Measurements from ENCODE around the gene NPM3. TPM values are rescaled to one million over a fixed set of nuclear protein-coding genes. Genes with fewer than 3 reads are reported as not detected.

NPM3 gene
- total RNA-seq, 1 donor from 2014 or later, result 34.0 TPM

DNA sequence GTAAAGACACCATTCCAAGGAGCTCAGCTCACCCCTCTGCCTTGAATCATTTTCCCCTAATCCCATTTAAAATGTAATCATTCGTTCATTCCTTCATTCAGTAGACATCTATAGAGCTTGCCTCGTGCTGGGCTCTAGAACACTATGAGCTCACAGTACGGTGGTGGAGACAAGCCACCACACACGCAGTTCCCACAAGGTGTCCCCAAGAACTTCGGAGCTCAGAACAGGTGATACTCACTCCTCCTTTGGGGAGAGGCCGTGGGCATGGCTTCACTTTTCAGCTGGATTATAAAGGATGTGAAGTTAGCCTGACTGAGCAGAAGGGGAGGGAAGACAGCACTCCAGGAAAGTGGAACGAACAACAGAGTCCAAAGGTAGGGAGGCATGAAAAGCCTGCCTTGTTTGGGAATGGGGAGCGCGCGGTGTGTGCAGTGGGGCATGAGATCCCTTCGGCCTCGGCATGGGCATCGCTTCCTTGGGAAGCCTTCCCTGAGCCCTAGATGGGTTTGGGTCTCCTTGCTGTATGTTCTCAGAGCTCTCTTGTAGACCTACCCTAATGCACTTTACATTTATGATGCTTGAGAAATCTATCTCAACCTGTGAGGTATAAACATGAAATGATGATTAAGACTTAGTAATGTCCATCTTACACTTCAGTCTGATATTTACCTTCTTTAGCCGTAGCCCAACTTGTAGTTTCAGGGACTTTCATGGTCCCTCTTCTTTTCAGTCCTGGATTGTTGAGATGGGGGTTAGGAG, 35.8 kb upstream of the NPM3 start:
- Mint-ChIP-seq H3K9me3 (ENCODE audit: low read depth) (no peaks in the 10 kb centered on the region), H3K4me1 (ENCODE audit: low read depth) (peaks cover 33% of the 10 kb centered on the region), H3K4me3 (ENCODE audit: unreplicated experiment) (peak overlapping the region; percentile 97), H3K36me3 (ENCODE audit: low read depth) (peaks cover 3% of the 10 kb centered on the region), H3K27ac (ENCODE audit: unreplicated experiment) (peak overlapping the region; percentile 100), H3K27me3 (ENCODE audit: low read depth) (no peaks in the 10 kb centered on the region)
- no peak for DNase-seq (ENCODE audit: low spot score)
- TF ChIP-seq CTCF (IDR thresholded peaks at IDR 0.05), result no peak

DNA sequence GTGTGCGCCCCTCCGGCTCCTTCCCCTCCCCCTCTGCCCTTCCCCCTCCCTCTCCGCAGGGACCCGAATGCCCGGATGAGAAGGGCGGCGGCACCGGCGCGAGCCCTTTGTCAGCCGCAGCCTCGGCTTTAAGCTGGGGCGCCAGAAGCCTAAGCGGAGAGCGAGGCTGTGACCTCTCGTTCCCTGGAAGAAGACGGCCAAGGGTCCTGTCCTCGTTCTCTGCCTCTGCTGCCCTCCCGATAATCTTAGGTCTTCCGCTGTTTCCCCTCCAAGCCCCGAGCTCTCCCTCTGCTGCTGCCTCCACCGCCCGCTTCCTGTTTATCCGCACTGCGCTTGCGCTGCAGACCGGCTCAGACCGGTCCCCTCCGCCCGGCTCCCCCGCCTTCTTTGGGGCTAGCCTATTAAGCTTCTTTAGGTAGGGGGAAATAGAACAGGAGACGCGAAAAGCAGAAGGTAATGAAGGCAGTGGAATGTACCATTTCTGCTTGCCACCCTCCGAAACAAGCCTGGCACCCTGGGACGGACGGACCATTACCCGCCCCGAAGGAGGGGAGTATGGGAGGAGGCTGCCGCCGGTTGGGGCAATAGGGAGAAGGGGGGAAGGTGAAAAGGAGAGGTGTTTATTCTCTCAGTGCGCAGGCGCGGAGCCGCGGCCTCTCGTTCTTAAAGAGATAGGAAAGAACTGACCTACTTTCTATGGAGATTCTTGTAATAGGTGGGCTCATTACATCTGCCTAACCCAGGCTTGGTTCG, 35.0 kb upstream of the NPM3 start, which contains the start of gene OGA:
Gene OGA (minus strand): TSS at position 326 of the 753 bp plus-strand sequence. CDS start 422 bp downstream, outside the sequence.
- peak; percentile 100 for DNase-seq (ENCODE audit: low spot score)
- Mint-ChIP-seq H3K36me3 (ENCODE audit: low read depth) (peaks cover 3% of the 10 kb centered on the region), H3K4me3 (ENCODE audit: unreplicated experiment) (peak within 1 kb of the TSS; percentile 97), H3K9me3 (ENCODE audit: low read depth) (no peaks in the 10 kb centered on the region), H3K27me3 (ENCODE audit: low read depth) (no peaks in the 10 kb centered on the region), H3K27ac (ENCODE audit: unreplicated experiment) (peak within 1 kb of the TSS; percentile 100), H3K4me1 (ENCODE audit: low read depth) (peaks cover 40% of the 10 kb centered on the region)
- no peak for TF ChIP-seq CTCF (IDR thresholded peaks at IDR 0.05)

DNA sequence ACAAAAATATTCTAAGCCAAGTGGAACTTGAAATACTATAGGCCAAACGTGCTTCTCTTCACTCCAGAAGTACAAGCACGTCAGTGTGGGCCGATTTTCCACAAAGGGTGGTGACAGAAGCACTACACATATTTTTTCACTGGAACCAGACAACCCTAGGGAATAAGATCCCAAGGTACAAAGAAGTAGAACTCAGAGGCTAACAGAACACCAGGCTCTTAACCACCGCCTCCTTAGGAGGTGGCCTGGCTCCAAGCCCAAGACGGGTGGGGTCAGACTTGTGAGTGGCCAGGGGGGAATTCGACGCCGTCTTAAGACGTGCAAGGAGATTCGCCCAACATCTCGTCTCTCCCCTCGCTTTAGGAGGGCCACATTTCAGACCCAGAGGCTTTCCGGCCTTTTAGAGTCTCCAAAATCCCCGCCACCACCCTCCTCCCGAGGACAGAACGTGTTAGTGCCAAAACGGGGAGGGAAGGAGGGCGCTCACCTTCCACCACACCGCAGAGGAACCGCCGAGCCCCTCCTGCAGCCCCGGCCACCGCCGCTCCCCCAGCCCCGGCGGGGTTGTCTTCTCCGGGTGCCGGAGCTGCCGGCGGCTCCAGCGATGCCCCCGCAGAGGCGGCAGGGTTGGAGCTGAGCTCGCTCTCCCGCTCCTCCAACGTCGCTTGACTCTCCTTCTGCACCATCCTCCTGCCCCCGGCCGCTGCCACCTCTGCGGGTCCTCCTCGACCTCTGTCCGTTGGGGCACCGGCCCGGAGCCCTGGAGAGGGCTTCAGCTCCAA, 34.3 kb upstream of the NPM3 start:
- peak overlapping the region; percentile 97 for H3K4me3 Mint-ChIP-seq (ENCODE audit: unreplicated experiment)
- peaks cover 48% of the 10 kb centered on the region for H3K4me1 Mint-ChIP-seq (ENCODE audit: low read depth)

GRCh38 chr10:101816913-101817336, 33.7 kb upstream of the NPM3 start:
- DNase-seq (ENCODE audit: low spot score), result no peak
- H3K36me3 Mint-ChIP-seq (ENCODE audit: low read depth), result peaks cover 2% of the 10 kb centered on the region
- H3K27me3 Mint-ChIP-seq (ENCODE audit: low read depth), result no peaks in the 10 kb centered on the region
- H3K9me3 Mint-ChIP-seq (ENCODE audit: low read depth), result no peaks in the 10 kb centered on the region
- TF ChIP-seq CTCF (IDR thresholded peaks at IDR 0.05), result no peak
- peak overlapping the region; percentile 97 for H3K4me3 Mint-ChIP-seq (ENCODE audit: unreplicated experiment)
- H3K27ac Mint-ChIP-seq (ENCODE audit: unreplicated experiment), result peak overlapping the region; percentile 100
- H3K4me1 Mint-ChIP-seq (ENCODE audit: low read depth), result peaks cover 49% of the 10 kb centered on the region

More for the DNA sequence above, 34.3 kb upstream of the NPM3 start:
- H3K27ac Mint-ChIP-seq (ENCODE audit: unreplicated experiment), result peak overlapping the region; percentile 100
- peaks cover 3% of the 10 kb centered on the region for H3K36me3 Mint-ChIP-seq (ENCODE audit: low read depth)
- DNase-seq (ENCODE audit: low spot score), result peak; percentile 93
- TF ChIP-seq CTCF (IDR thresholded peaks at IDR 0.05), result no peak
- H3K9me3 Mint-ChIP-seq (ENCODE audit: low read depth), result no peaks in the 10 kb centered on the region
- H3K27me3 Mint-ChIP-seq (ENCODE audit: low read depth), result no peaks in the 10 kb centered on the region

DNA sequence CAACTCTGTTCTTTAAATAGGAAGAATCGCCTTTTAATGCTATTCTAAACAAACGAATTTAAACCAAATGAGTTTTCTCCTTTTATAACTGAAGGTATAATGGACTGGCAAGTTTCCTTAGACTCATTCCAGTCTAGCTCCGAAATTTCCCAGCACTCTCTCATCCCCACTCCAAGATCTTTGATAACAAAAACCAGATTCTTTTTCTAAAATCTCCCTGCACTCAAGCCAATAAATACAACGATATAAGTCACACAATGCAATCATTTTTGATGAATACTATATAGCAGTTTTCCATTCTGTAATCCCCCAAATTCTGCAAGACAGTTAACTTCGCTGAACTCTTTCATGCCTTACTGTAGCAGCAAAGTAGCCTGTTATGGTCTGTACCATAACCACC, 33.1 kb upstream of the NPM3 start:
- H3K27ac Mint-ChIP-seq (ENCODE audit: unreplicated experiment), result peak overlapping the region; percentile 100
- H3K36me3 Mint-ChIP-seq (ENCODE audit: low read depth), result no peaks in the 10 kb centered on the region
- no peaks in the 10 kb centered on the region for H3K27me3 Mint-ChIP-seq (ENCODE audit: low read depth)
- peak overlapping the region; percentile 97 for H3K4me3 Mint-ChIP-seq (ENCODE audit: unreplicated experiment)
- no peak for TF ChIP-seq CTCF (IDR thresholded peaks at IDR 0.05)
- peaks cover 52% of the 10 kb centered on the region for H3K4me1 Mint-ChIP-seq (ENCODE audit: low read depth)
- H3K9me3 Mint-ChIP-seq (ENCODE audit: low read depth), result no peaks in the 10 kb centered on the region
- DNase-seq (ENCODE audit: low spot score), result no peak

Measured in chondrocyte (in vitro differentiated cells).